Middle frontal gyrus (tissue), 1 donor: Measurements from ENCODE around the gene RAPGEF2.
"Not testable (repeated sequence)": the region's sequence is repeated elsewhere in the genome, so short reads cannot be mapped to it uniquely, and the experiment has no call there.

Source experiments
- DNase-seq: peaks from one replicate; pipeline ENCODE4 v3.0.0-alpha.2; 2015; ENCODE audit warnings: low spot score; ENCODE audit errors: extremely low spot score

Gene RAPGEF2

GRCh38 chr4:159102622-159103383 lies at the start of gene RAPGEF2:
Gene RAPGEF2, plus strand, starts transcription at chr4:159103079. Its CDS starts 1,084 bp downstream, at chr4:159104163.
- DNase-seq = peak; percentile 87

GRCh38 chr4:159055833-159056232 lies 47.0 kb upstream of the RAPGEF2 start:
- no peak for DNase-seq

- no peak for DNase-seq
Observed at GRCh38 chr4:159060161-159060560, 42.7 kb upstream of the RAPGEF2 start.

- DNase-seq = no peak
Observed at GRCh38 chr4:159062381-159062780, 40.5 kb upstream of the RAPGEF2 start.

GRCh38 chr4:159065513-159066240 lies 37.2 kb upstream of the RAPGEF2 start:
- DNase-seq = no peak

- DNase-seq = not testable (repeated sequence)
Observed at GRCh38 chr4:159068139-159068538, 34.7 kb upstream of the RAPGEF2 start.

- DNase-seq = no peak
Observed at GRCh38 chr4:159069922-159070321, 33.0 kb upstream of the RAPGEF2 start.

- no peak for DNase-seq
Observed at GRCh38 chr4:159070742-159071141, 32.1 kb upstream of the RAPGEF2 start.

- DNase-seq = no peak
Observed at GRCh38 chr4:159071178-159071968, 31.5 kb upstream of the RAPGEF2 start.

GRCh38 chr4:159071969-159072765 lies 30.7 kb upstream of the RAPGEF2 start:
- no peak for DNase-seq

- no peak for DNase-seq
Observed at GRCh38 chr4:159075531-159075932, 27.3 kb upstream of the RAPGEF2 start.

GRCh38 chr4:159077018-159077417 lies 25.9 kb upstream of the RAPGEF2 start:
- DNase-seq = not testable (repeated sequence)

GRCh38 chr4:159077702-159078495 lies 25.0 kb upstream of the RAPGEF2 start:
- no peak for DNase-seq

GRCh38 chr4:159079074-159079473 lies 23.8 kb upstream of the RAPGEF2 start:
- no peak for DNase-seq

- DNase-seq = no peak
Observed at GRCh38 chr4:159086606-159087005, 16.3 kb upstream of the RAPGEF2 start.

- no peak for DNase-seq
Observed at GRCh38 chr4:159090255-159090654, 12.6 kb upstream of the RAPGEF2 start.

GRCh38 chr4:159094156-159094555 lies 8.7 kb upstream of the RAPGEF2 start:
- DNase-seq = not testable (repeated sequence)

- DNase-seq = no peak
Observed at GRCh38 chr4:159096434-159096833, 6.4 kb upstream of the RAPGEF2 start.

GRCh38 chr4:159097144-159097543 lies 5.7 kb upstream of the RAPGEF2 start:
- no peak for DNase-seq

- DNase-seq = no peak
Observed at GRCh38 chr4:159097785-159098184, 5.1 kb upstream of the RAPGEF2 start.
